Amniotic epithelial cell (primary cell): ENCODE data around the gene CD19.
"Not testable (repeated sequence)": the region's sequence is repeated elsewhere in the genome, so short reads cannot be mapped to it uniquely, and the experiment has no call there.

Experiments used
- DNase-seq: peaks from one replicate; pipeline ENCODE4 v3.0.0-alpha.2; 2010; ENCODE audit warnings: low read depth

CD19 gene

GRCh38 chr16:28936784-28937155, 5.0 kb downstream of the CD19 start:
- no peak for DNase-seq

- no peak for DNase-seq
These were observed 5.6 kb downstream of the CD19 start for GRCh38 chr16:28937222-28937876.

- no peak for DNase-seq
These were observed 7.0 kb downstream of the CD19 start for GRCh38 chr16:28938721-28939120.

- DNase-seq: not testable (repeated sequence)
These were observed 8.1 kb downstream of the CD19 start for GRCh38 chr16:28939825-28940224.

- no peak for DNase-seq
These were observed 11.5 kb downstream of the CD19 start for GRCh38 chr16:28943281-28943680.

- no peak for DNase-seq
These were observed 14.9 kb downstream of the CD19 start for GRCh38 chr16:28946681-28947080.

GRCh38 chr16:28950648-28951409, 19.1 kb downstream of the CD19 start, which contains the start of gene NFATC2IP:
Gene NFATC2IP, plus strand, starts transcription at chr16:28950937. Its CDS starts 75 bp downstream, at chr16:28951012.
- DNase-seq: peak; percentile 100

- DNase-seq: no peak
These were observed 19.7 kb downstream of the CD19 start for GRCh38 chr16:28951410-28951943.

- DNase-seq: no peak
These were observed 26.4 kb downstream of the CD19 start for GRCh38 chr16:28958216-28958615.

- no peak for DNase-seq
These were observed 27.1 kb downstream of the CD19 start for GRCh38 chr16:28958836-28959235.

GRCh38 chr16:28964072-28964471, 32.3 kb downstream of the CD19 start:
- DNase-seq: no peak

- DNase-seq: no peak
These were observed 32.7 kb downstream of the CD19 start for GRCh38 chr16:28964496-28964895.

GRCh38 chr16:28967156-28967555, 35.4 kb downstream of the CD19 start:
- no peak for DNase-seq

GRCh38 chr16:28969696-28970095, 37.9 kb downstream of the CD19 start:
- DNase-seq: not testable (repeated sequence)

GRCh38 chr16:28974007-28974436, 42.3 kb downstream of the CD19 start:
- peak; percentile 62 for DNase-seq

- DNase-seq: peak; percentile 94
These were observed 42.8 kb downstream of the CD19 start, which contains the start of gene SPNS1 for GRCh38 chr16:28974437-28975157. Gene SPNS1, plus strand, starts transcription at chr16:28974778. Its CDS starts 374 bp downstream, at chr16:28975152.

GRCh38 chr16:28975158-28975599, 43.4 kb downstream of the CD19 start:
- DNase-seq: no peak

GRCh38 chr16:28977703-28978662, 46.2 kb downstream of the CD19 start:
- DNase-seq: no peak

GRCh38 chr16:28980330-28980729, 48.6 kb downstream of the CD19 start:
- not testable (repeated sequence) for DNase-seq

GRCh38 chr16:28980929-28981328, 49.2 kb downstream of the CD19 start:
- DNase-seq: no peak

- DNase-seq: no peak
These were observed 49.7 kb downstream of the CD19 start for GRCh38 chr16:28981517-28981916.
